HepG2 (cell line): ENCODE data around the gene HRC. TPM values are rescaled to one million over a fixed set of nuclear protein-coding genes. Genes with fewer than 3 reads are reported as not detected.
A peak's percentile ranks its signal among the peaks of the same experiment; 100 is the strongest.

Experiments
- ARNT ChIP-seq: fragments of 450-650 bp; IDR thresholded peaks from 2 replicates; pipeline ENCODE4 v1.6.1; 2017
- ATF1 ChIP-seq: IDR thresholded peaks from 2 replicates; pipeline ENCODE4 v1.6.1; 2016; ENCODE audit warnings: mild to moderate bottlenecking, control low read depth
- ATRX ChIP-seq: sonication (generic); formaldehyde crosslinking; IDR thresholded peaks from 2 replicates; pipeline ENCODE4 v1.4.0; 2020; ENCODE audit warnings: missing genetic modification reagents, borderline replicate concordance
- CAMTA2 ChIP-seq: sonication (generic); formaldehyde crosslinking; IDR thresholded peaks from 2 replicates; pipeline ENCODE4 v1.4.0; 2020; ENCODE audit warnings: mild to moderate bottlenecking, missing genetic modification reagents, borderline replicate concordance
- FOXC1 ChIP-seq: sonication (generic); formaldehyde crosslinking; IDR thresholded peaks from 2 replicates; pipeline ENCODE4 v1.8.0; 2022; ENCODE audit warnings: mild to moderate bottlenecking, missing genetic modification reagents, borderline replicate concordance
- FOXO4 ChIP-seq: sonication (generic); formaldehyde crosslinking; conservative IDR thresholded peaks from 2 replicates; pipeline ENCODE4 v1.8.1; 2023; ENCODE audit warnings: missing genetic modification reagents
- GABPA ChIP-seq, 2 experiments: IDR thresholded peaks; 2 replicates each; pipeline ENCODE4 v1.6.1; 2011 to 2016; ENCODE audit warnings: low read depth in 2 of 2, low read length in 1 of 2, missing biosample characterization in 1 of 2, missing genetic modification characterization in 1 of 2
- HNRNPL ChIP-seq: fragments of 200-400 bp; formaldehyde crosslinking; IDR thresholded peaks from 2 replicates; pipeline ENCODE4 v1.6.1; 2017; ENCODE audit warnings: mild to moderate bottlenecking, low read depth, low read length
- HNRNPLL ChIP-seq: fragments of 200-400 bp; formaldehyde crosslinking; IDR thresholded peaks from 2 replicates; pipeline ENCODE4 v1.6.1; 2017; ENCODE audit warnings: mild to moderate bottlenecking, low read depth, low read length; ENCODE audit not compliant: poor library complexity, severe bottlenecking
- KDM2A ChIP-seq: sonication (generic); formaldehyde crosslinking; IDR thresholded peaks from 2 replicates; pipeline ENCODE4 v1.4.0; 2020; ENCODE audit warnings: low read depth, missing genetic modification reagents, borderline replicate concordance
- PHB2 ChIP-seq: fragments of 450-650 bp; IDR thresholded peaks from 2 replicates; pipeline ENCODE4 v1.6.1; 2018; ENCODE audit not compliant: partially characterized antibody
- POGZ ChIP-seq: sonication (generic); formaldehyde crosslinking; IDR thresholded peaks from 2 replicates; pipeline ENCODE4 v1.4.0; 2020; ENCODE audit warnings: mild to moderate bottlenecking, missing genetic modification reagents
- REPIN1 ChIP-seq: sonication (generic); formaldehyde crosslinking; IDR thresholded peaks from 2 replicates; pipeline ENCODE4 v1.8.0; 2022; ENCODE audit warnings: missing genetic modification reagents, low read depth, mild to moderate bottlenecking, borderline replicate concordance
- SIN3A ChIP-seq: IDR thresholded peaks from 2 replicates; pipeline ENCODE4 v1.6.1; 2011; ENCODE audit warnings: low read depth, mild to moderate bottlenecking, control low read depth, low read length, borderline replicate concordance
- SKI ChIP-seq: fragments of 450-650 bp; IDR thresholded peaks from one replicate; pipeline ENCODE4 v1.6.1; 2018; ENCODE audit warnings: mild to moderate bottlenecking; ENCODE audit not compliant: partially characterized antibody
- SMAD9 ChIP-seq: sonication (generic); formaldehyde crosslinking; IDR thresholded peaks from 2 replicates; pipeline ENCODE4 v1.5.1; 2020; ENCODE audit warnings: mild to moderate bottlenecking, missing genetic modification reagents
- SP1 ChIP-seq, 2 experiments: fragments of 450-650 bp in 1 of 2; sonication (generic) in 1 of 2; formaldehyde crosslinking in 1 of 2; IDR thresholded peaks; 2 replicates each; pipeline versions ENCODE4 v1.4.0 to v1.6.1; 2016 to 2020; ENCODE audit warnings: missing genetic modification reagents in 1 of 2
- SYNCRIP ChIP-seq: fragments of 200-400 bp; formaldehyde crosslinking; IDR thresholded peaks from 2 replicates; pipeline ENCODE4 v1.6.1; 2018; ENCODE audit warnings: mild to moderate bottlenecking, low read depth, low read length; ENCODE audit not compliant: insufficient read depth
- ZBTB44 ChIP-seq: sonication (generic); formaldehyde crosslinking; IDR thresholded peaks from 2 replicates; pipeline ENCODE4 v1.4.0; 2020; ENCODE audit warnings: missing genetic modification reagents
- ZNF547 ChIP-seq: sonication (generic); formaldehyde crosslinking; IDR thresholded peaks from 2 replicates; pipeline ENCODE4 v1.5.1; 2020; ENCODE audit warnings: mild to moderate bottlenecking, missing genetic modification reagents
- ZNF770 ChIP-seq: sonication (generic); formaldehyde crosslinking; IDR thresholded peaks from 2 replicates; pipeline ENCODE4 v1.5.0; 2020; ENCODE audit warnings: mild to moderate bottlenecking, missing genetic modification reagents
- ZNF773 ChIP-seq: sonication (generic); formaldehyde crosslinking; IDR thresholded peaks from 2 replicates; pipeline ENCODE4 v1.4.0; 2020; ENCODE audit warnings: missing genetic modification reagents, borderline replicate concordance
- ZNF788 ChIP-seq: sonication (generic); formaldehyde crosslinking; IDR thresholded peaks from 2 replicates; pipeline ENCODE4 v1.5.0; 2020; ENCODE audit warnings: mild to moderate bottlenecking, missing genetic modification reagents, borderline replicate concordance
- polyA plus RNA-seq, 8 experiments: library from polyadenylated mRNA; depleted of rRNA in 3 of 8; stranded (reverse) in 7 of 8; unstranded in 1 of 8; fragments of >200 nt; fragmentation: Illumina TruSeq in 4 of 8; extraction: Trizol in 4 of 8; gene quantifications; 2 replicates each; pipeline versions ENCODE4 v1.2.1 to v1.2.3, GENCODE V29; 2011 to 2016; ENCODE audit warnings: low read depth in 4 of 8, missing spikeins in 1 of 8, mixed read lengths in 1 of 8; ENCODE audit not compliant: insufficient read depth in 1 of 8
- total RNA-seq, 5 experiments: library from RNA; depleted of rRNA; stranded (reverse); fragments of >200 nt; fragmentation: Illumina TruSeq; extraction: Trizol; gene quantifications; 2 replicates each; pipeline ENCODE4 v1.2.3, GENCODE V29; 2016; ENCODE audit warnings: low read depth in 1 of 5

Gene HRC
- total and polyA plus RNA-seq, 2 of the 13 experiments (the other 11 are each of a cell fraction or from before 2014, with no cell fraction given): 3.6 to 15.4 TPM

DNA sequence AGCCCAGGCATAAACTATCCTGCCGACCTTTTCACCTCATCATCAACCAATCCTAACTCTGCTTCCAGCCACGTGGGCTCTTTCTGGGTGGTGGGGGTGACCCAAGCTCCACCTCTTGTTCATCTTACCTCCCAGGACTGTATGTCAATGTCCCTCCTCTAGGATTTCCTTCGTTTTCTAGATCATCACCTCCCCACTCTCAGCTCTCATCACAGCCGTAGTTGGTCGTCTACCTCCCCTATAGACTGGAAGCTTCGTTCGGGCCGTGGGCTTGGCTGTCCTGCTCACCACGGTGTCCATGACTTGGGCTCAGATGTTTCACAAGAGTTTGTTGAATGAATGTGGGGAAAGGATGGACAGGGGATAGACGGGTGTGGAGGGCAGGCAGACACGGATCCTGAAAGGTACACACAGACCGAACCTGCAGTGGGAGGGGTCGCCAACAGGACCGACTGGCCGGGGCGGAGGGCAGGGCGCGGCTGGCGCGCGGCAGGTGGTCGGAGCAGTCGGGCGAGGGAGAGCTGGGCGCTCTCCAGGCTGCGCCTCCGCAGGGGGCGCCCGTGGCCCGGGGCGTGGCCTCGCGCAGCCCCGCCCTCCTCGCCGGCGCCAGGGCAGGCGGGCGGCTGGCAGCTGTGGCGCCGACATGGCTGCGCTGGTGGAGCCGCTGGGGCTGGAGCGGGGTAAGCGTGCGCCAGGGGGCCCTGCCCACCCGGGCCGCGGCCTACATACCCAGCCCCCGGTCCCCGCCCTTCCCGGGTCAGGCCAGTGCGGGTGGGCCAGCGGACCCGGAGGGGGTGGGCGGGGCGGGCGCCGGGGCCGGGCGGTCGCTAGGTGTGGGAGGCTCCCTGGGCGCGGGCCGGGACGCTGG lies 41.2 kb downstream of the HRC start, which contains the start of gene LIN7B (continued):
- TF ChIP-seq SMAD9 (CRISPR knock-in tag) (peak; percentile 81; the same call in 1 of the 2 replicates), SYNCRIP (no peak), ZNF770 (no peak), POGZ (CRISPR knock-in tag) (no peak), PHB2 (no peak), ZBTB44 (CRISPR knock-in tag) (no peak), ATRX (CRISPR knock-in tag) (no peak), REPIN1 (CRISPR knock-in tag) (no peak), ARNT (no peak), FOXO4 (CRISPR knock-in tag) (no peak), FOXC1 (CRISPR knock-in tag) (peak; percentile 73), KDM2A (CRISPR knock-in tag) (peak; percentile 53), SKI (peak; percentile 75), ZNF788 (CRISPR knock-in tag) (no peak), CAMTA2 (CRISPR knock-in tag) (no peak), ATF1 (CRISPR knock-in tag) (no peak), HNRNPL (no peak), HNRNPLL (peak; percentile 51), GABPA (IDR thresholded peaks at IDR 0.05; ENCODE audit: low read depth, low read length) (no peak), GABPA (CRISPR knock-in tag; IDR thresholded peaks at IDR 0.05; ENCODE audit: low read depth) (no peak), SP1 (IDR thresholded peaks at IDR 0.05) (no peak), SP1 (CRISPR knock-in tag; IDR thresholded peaks at IDR 0.05) (peak; percentile 83), ZNF547 (peak; percentile 65; the same call in 1 of the 2 replicates), SIN3A (peak; percentile 68; the same call in 1 of the 2 replicates), ZNF773 (CRISPR knock-in tag) (no peak)
